ACC112 (cell line): ENCODE measurements around the gene CCNK.

Source experiments
- H2AFZ ChIP-seq: fragments of 200-600 bp; sonication (generic); one replicate; pipeline ENCODE4 v1.6.0; 2017; ENCODE audit warnings: antibody characterized with exemption, low read length; ENCODE audit not compliant: unreplicated experiment
- H3K27ac ChIP-seq: fragments of 200-600 bp; sonication (generic); 2 replicates; pipeline ENCODE4 v1.5.1; 2014; ENCODE audit warnings: low read depth, mild to moderate bottlenecking, antibody characterized with exemption, low read length, moderate library complexity
- H3K27me3 ChIP-seq: fragments of 200-600 bp; sonication (generic); 2 replicates; pipeline ENCODE4 v1.6.1; 2014; ENCODE audit warnings: mild to moderate bottlenecking, antibody characterized with exemption, low read length, moderate library complexity, mixed read lengths; ENCODE audit not compliant: insufficient read depth
- H3K36me3 ChIP-seq: fragments of 200-600 bp; sonication (generic); 2 replicates; pipeline ENCODE4 v1.6.1; 2016; ENCODE audit warnings: mild to moderate bottlenecking, antibody characterized with exemption, low read length, moderate library complexity, mixed read lengths; ENCODE audit not compliant: insufficient read depth
- H3K4me1 ChIP-seq: fragments of 200-600 bp; sonication (generic); one replicate; pipeline ENCODE4 v1.6.1; 2016; ENCODE audit warnings: low read length, mixed read lengths; ENCODE audit not compliant: insufficient read depth, unreplicated experiment, control insufficient read depth
- H3K4me3 ChIP-seq: fragments of 200-600 bp; sonication (generic); 2 replicates; pipeline ENCODE4 v1.5.1; 2014; ENCODE audit warnings: mild to moderate bottlenecking, low read depth, low read length
- H3K79me2 ChIP-seq: fragments of 200-600 bp; sonication (generic); one replicate; pipeline ENCODE4 v1.6.0; 2016; ENCODE audit warnings: low read length; ENCODE audit not compliant: control insufficient read depth, unreplicated experiment, insufficient read depth

The CCNK gene

GRCh38 chr14:99514552-99515300 is 33.5 kb downstream of the CCNK start:
- H3K79me2 ChIP-seq, result no peaks in the 10 kb centered on the region
- no peaks in the 10 kb centered on the region; the same call in 1 of the 2 replicates for H3K36me3 ChIP-seq
- H2AFZ ChIP-seq, result no peak overlapping the region
- H3K27ac ChIP-seq, result no peak overlapping the region
- no peak overlapping the region for H3K4me3 ChIP-seq
- H3K4me1 ChIP-seq, result peaks cover 11% of the 10 kb centered on the region
- no peaks in the 10 kb centered on the region for H3K27me3 ChIP-seq

- no peaks in the 10 kb centered on the region for H3K79me2 ChIP-seq
- H3K36me3 ChIP-seq, result no peaks in the 10 kb centered on the region; the same call in 1 of the 2 replicates
- peaks cover 11% of the 10 kb centered on the region for H3K4me1 ChIP-seq
- no peak overlapping the region for H3K4me3 ChIP-seq
- H3K27ac ChIP-seq, result no peak overlapping the region
- H3K27me3 ChIP-seq, result no peaks in the 10 kb centered on the region
- H2AFZ ChIP-seq, result no peak overlapping the region
These were observed 34.3 kb downstream of the CCNK start for GRCh38 chr14:99515301-99516155.

- H3K27me3 ChIP-seq, result no peaks in the 10 kb centered on the region
- peaks cover 4% of the 10 kb centered on the region for H3K4me1 ChIP-seq
- H3K36me3 ChIP-seq, result no peaks in the 10 kb centered on the region; the same call in 1 of the 2 replicates
- H3K4me3 ChIP-seq, result no peak overlapping the region
- no peak overlapping the region for H2AFZ ChIP-seq
- no peaks in the 10 kb centered on the region for H3K79me2 ChIP-seq
- no peak overlapping the region for H3K27ac ChIP-seq
These were observed 35.1 kb downstream of the CCNK start for GRCh38 chr14:99516156-99516870.

GRCh38 chr14:99516871-99517642 is 35.8 kb downstream of the CCNK start:
- no peaks in the 10 kb centered on the region for H3K36me3 ChIP-seq

GRCh38 chr14:99517643-99518381 is 36.6 kb downstream of the CCNK start:
- no peak overlapping the region for H3K4me3 ChIP-seq
- H3K27ac ChIP-seq, result no peak overlapping the region
- peaks cover 10% of the 10 kb centered on the region for H3K4me1 ChIP-seq
- H3K79me2 ChIP-seq, result no peaks in the 10 kb centered on the region
- no peak overlapping the region for H2AFZ ChIP-seq
- no peaks in the 10 kb centered on the region for H3K36me3 ChIP-seq
- no peaks in the 10 kb centered on the region for H3K27me3 ChIP-seq

More at GRCh38 chr14:99516871-99517642, 35.8 kb downstream of the CCNK start:
- Histone ChIP-seq H3K79me2 (no peaks in the 10 kb centered on the region), H3K4me3 (no peak overlapping the region), H3K27me3 (no peaks in the 10 kb centered on the region), H3K4me1 (peaks cover 2% of the 10 kb centered on the region), H3K27ac (no peak overlapping the region), H2AFZ (no peak overlapping the region)

- H3K27me3 ChIP-seq, result no peaks in the 10 kb centered on the region
- H3K79me2 ChIP-seq, result no peaks in the 10 kb centered on the region
- H3K4me3 ChIP-seq, result no peak overlapping the region
- H2AFZ ChIP-seq, result no peak overlapping the region
- H3K27ac ChIP-seq, result no peak overlapping the region
- no peaks in the 10 kb centered on the region for H3K36me3 ChIP-seq
- H3K4me1 ChIP-seq, result peaks cover 18% of the 10 kb centered on the region
These were observed 37.5 kb downstream of the CCNK start for GRCh38 chr14:99518441-99519346.

GRCh38 chr14:99519347-99519881 is 38.2 kb downstream of the CCNK start:
- Histone ChIP-seq H3K36me3 (no peaks in the 10 kb centered on the region), H3K4me3 (no peak overlapping the region), H3K4me1 (peaks cover 18% of the 10 kb centered on the region), H3K27me3 (no peaks in the 10 kb centered on the region), H2AFZ (no peak overlapping the region), H3K27ac (no peak overlapping the region), H3K79me2 (no peaks in the 10 kb centered on the region)

GRCh38 chr14:99519931-99520421 is 38.8 kb downstream of the CCNK start:
- H3K27ac ChIP-seq, result no peak overlapping the region
- peaks cover 24% of the 10 kb centered on the region for H3K4me1 ChIP-seq
- no peaks in the 10 kb centered on the region for H3K36me3 ChIP-seq
- H3K27me3 ChIP-seq, result no peaks in the 10 kb centered on the region
- no peak overlapping the region for H2AFZ ChIP-seq
- H3K79me2 ChIP-seq, result no peaks in the 10 kb centered on the region
- H3K4me3 ChIP-seq, result no peak overlapping the region
